GM23248 (cell line): ENCODE measurements around the gene CALML6.

Experiments used
- EZH2 ChIP-seq: fragments of 200-600 bp; sonication (generic); IDR thresholded peaks from 2 replicates; pipeline ENCODE4 v1.6.1; 2018; ENCODE audit warnings: antibody characterized with exemption, mild to moderate bottlenecking; ENCODE audit not compliant: insufficient read depth, poor library complexity, severe bottlenecking
- EZH2phosphoT487 ChIP-seq: fragments of 200-600 bp; sonication (generic); IDR thresholded peaks from 2 replicates; pipeline ENCODE4 v1.6.1; 2018; ENCODE audit warnings: antibody characterized with exemption, moderate library complexity, mild to moderate bottlenecking, low read depth; ENCODE audit not compliant: insufficient read depth

GRCh38 chr1:1950940-1951339 lies 35.9 kb downstream of the CALML6 start:
- no peak for TF ChIP-seq EZH2
- TF ChIP-seq EZH2phosphoT487, result no peak
